ENCODE results near the gene CEBPZ. TPM values are rescaled to one million over a fixed set of nuclear protein-coding genes. Genes with fewer than 3 reads are reported as not detected.

The CEBPZ gene
- total RNA-seq, 3 donors from 2014 or later, result 37.9 to 51.1 (median 46.9) TPM

DNA sequence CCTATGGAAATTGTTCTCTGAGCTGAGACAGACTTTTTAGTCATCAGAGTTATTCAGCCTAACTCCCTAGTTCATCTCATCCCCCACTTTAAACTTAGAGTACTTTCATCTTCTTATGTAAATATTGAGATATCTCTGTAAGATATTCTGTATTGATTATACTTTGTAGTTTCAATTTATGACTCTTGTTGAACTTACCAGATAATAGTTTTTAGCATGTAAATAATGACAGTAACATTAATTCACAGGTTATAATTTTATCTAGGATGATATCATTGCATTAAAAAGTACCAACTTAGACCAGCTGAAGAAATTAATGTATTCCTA lies 59.8 kb downstream of the CEBPZ start:
- Histone ChIP-seq H3K9me3 (no peaks in the 10 kb centered on the region), H3K4me3 (no peak overlapping the region), H3K36me3 (no peaks in the 10 kb centered on the region), H3K27me3 (no peaks in the 10 kb centered on the region), H3K27ac (no peak overlapping the region), H3K4me1 (no peaks in the 10 kb centered on the region)
- DNase-seq (ENCODE audit: low spot score in 2 of 2), result no peak
- intact Hi-C loops (cut with DNase I; ENCODE audit: low total_unique reads), result no loop called here
- no peak for TF ChIP-seq POLR2AphosphoS5 (IDR thresholded peaks at IDR 0.05)
- TF ChIP-seq CTCF (IDR thresholded peaks at IDR 0.05), result no peak
- TF ChIP-seq POLR2A (IDR thresholded peaks at IDR 0.05), result no peak

DNA sequence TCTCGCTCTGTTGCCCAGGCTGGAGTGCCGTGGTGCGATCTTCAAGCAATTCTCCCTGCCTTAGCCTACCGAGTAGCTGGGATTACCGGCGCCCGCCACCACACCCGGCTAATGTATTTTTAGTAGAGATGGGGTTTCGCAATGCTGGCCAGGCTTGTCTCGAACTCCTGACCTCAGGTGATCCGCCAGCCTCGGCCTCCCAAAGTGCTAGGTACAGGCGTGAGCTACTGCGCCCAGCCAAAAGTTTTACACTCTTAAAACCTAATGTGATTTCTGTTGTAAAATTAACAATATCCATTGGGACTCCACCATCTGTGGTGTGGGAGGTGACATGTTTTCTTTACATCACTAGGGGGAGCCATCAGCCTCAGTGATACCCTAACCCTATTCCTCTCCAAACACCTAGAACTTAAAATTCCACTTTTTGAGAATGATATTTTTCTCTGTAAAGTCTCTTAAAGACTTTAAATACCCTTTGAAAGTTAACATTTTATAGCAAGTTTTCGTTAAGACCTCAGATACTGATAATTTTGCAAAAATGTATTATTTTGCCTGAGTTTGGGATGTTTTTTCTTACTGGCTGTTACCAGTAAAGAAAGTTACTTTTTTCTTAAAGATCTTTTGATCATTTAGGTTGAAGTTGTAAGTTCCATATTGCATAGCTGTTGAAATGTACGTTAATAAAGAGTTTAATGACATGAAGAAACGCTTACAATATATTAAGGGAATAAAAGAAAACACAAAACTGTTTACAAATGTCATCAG lies 63.0 kb downstream of the CEBPZ start:
- Histone ChIP-seq H3K27ac (no peak overlapping the region), H3K27me3 (no peaks in the 10 kb centered on the region), H3K4me3 (no peak overlapping the region), H3K4me1 (no peaks in the 10 kb centered on the region), H3K9me3 (peaks cover 0 to 3% of the 10 kb centered on the region in 2 donors), H3K36me3 (no peaks in the 10 kb centered on the region)
- intact Hi-C loops (cut with DNase I; ENCODE audit: low total_unique reads), result no loop called here
- no peak for TF ChIP-seq POLR2A (IDR thresholded peaks at IDR 0.05)
- TF ChIP-seq CTCF (IDR thresholded peaks at IDR 0.05), result peak in 2 of 3 donors; percentile 29 to 41
- no peak for DNase-seq (ENCODE audit: low spot score in 2 of 2)

GRCh38 chr2:37167636-37168180 lies 63.7 kb downstream of the CEBPZ start:
- no peaks in the 10 kb centered on the region for H3K36me3 ChIP-seq
- intact Hi-C loops (cut with DNase I; ENCODE audit: low total_unique reads), result no loop called here
- no peak for DNase-seq (ENCODE audit: low spot score in 2 of 2)

DNA sequence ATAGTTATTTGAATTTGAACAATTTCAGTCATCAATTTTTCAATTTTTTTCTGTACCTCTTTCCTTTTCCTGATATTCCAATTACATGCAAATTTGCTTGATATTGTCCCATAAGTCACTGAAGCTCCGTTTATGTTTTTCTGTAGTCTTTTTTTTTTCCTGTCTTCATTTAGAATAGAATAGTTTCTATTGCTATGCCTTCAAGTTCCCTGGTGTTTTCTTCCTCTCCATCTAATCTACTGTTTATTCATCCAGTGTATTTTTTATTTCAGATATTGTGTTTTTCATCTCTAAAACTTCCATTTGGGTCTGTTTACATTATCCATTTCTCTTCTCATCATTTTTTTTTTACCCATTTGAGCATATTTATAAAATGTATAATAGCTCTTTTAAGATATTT lies 66.6 kb downstream of the CEBPZ start:
- H3K9me3 ChIP-seq, result peaks cover 0 to 3% of the 10 kb centered on the region in 2 donors
- no peaks in the 10 kb centered on the region for H3K36me3 ChIP-seq
- no peak overlapping the region for H3K4me3 ChIP-seq
- intact Hi-C loops (cut with DNase I; ENCODE audit: low total_unique reads), result no loop called here
- H3K27ac ChIP-seq, result no peak overlapping the region
- H3K4me1 ChIP-seq, result no peaks in the 10 kb centered on the region
- TF ChIP-seq POLR2AphosphoS5 (IDR thresholded peaks at IDR 0.05) (no peak), POLR2A (IDR thresholded peaks at IDR 0.05) (no peak), CTCF (IDR thresholded peaks at IDR 0.05) (no peak)
- H3K27me3 ChIP-seq, result no peaks in the 10 kb centered on the region
- DNase-seq (ENCODE audit: low spot score in 2 of 2), result no peak

More at GRCh38 chr2:37167636-37168180, 63.7 kb downstream of the CEBPZ start:
- H3K4me1 ChIP-seq, result no peaks in the 10 kb centered on the region
- H3K27ac ChIP-seq, result no peak overlapping the region
- TF ChIP-seq POLR2AphosphoS5 (IDR thresholded peaks at IDR 0.05) (no peak), CTCF (IDR thresholded peaks at IDR 0.05) (no peak), POLR2A (IDR thresholded peaks at IDR 0.05) (no peak)
- H3K9me3 ChIP-seq, result peaks cover 0 to 3% of the 10 kb centered on the region in 2 donors
- no peaks in the 10 kb centered on the region for H3K27me3 ChIP-seq
- no peak overlapping the region for H3K4me3 ChIP-seq

- no peaks in the 10 kb centered on the region for H3K9me3 ChIP-seq
- no peaks in the 10 kb centered on the region for H3K27me3 ChIP-seq
- TF ChIP-seq POLR2AphosphoS5 (IDR thresholded peaks at IDR 0.05), result peak in 1 of 3 donors; percentile 50
- no peak for TF ChIP-seq POLR2A (IDR thresholded peaks at IDR 0.05)
- TF ChIP-seq CTCF (IDR thresholded peaks at IDR 0.05), result no peak
- intact Hi-C loops (cut with DNase I; ENCODE audit: low total_unique reads), result no loop called here
- H3K27ac ChIP-seq, result peak within 1 kb of the TSS; percentile 91 to 94
- no peaks in the 10 kb centered on the region for H3K36me3 ChIP-seq
- peak; percentile 73 to 84 for DNase-seq (ENCODE audit: low spot score in 2 of 2)
- H3K4me1 ChIP-seq, result peaks cover 0 to 5% of the 10 kb centered on the region in 2 donors
- H3K4me3 ChIP-seq, result peak within 1 kb of the TSS; percentile 78 to 98 (median 94)
Measured at GRCh38 chr2:37156857-37157714, 74.3 kb downstream of the CEBPZ start, which contains the start of gene EIF2AK2. TSS of gene EIF2AK2 (minus strand) at chr2:37156980. CDS start at chr2:37147806, 9,174 bp downstream.
